ENCODE data around the gene TMEM109. TPM values are rescaled to one million over a fixed set of nuclear protein-coding genes. Genes with fewer than 3 reads are reported as not detected.

The TMEM109 gene
- total RNA-seq, 2 experiments from 2014 or later = 145 to 154 TPM

DNA sequence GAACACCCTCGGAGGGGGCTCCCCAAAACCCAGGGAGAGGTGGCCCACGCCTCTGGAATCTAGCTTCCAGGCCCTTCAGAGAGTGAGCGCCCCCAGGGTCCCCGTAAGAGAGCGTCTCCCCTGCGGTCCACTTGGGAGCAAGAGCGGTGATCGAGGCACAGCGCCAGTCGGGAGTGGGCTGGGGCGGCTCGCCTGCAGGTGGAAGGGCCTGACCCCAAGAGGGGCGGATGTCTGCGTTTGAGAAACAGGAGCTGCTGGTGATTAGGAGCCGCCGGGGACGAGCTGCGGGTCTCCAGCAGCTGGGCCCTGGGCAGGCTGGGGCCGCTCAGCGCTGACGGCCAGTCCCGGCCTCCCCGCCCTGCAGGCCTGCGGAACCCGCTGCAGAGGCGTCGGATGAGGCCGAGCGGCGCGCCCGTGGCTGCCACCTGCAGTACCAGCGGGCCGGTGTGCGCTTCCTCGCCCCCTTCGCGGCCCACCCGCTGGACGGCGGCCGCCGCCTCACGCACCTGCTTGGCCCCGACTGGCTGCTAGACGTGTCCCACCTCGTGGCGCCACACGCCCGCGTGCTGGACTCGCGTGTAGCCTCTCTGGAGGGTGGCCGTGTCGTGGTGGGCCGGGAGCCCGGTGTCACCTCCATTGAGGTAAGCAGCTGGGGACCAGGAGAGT is 20.3 kb downstream of the TMEM109 start:
- CTCF ChIA-PET = no interaction called here

DNA sequence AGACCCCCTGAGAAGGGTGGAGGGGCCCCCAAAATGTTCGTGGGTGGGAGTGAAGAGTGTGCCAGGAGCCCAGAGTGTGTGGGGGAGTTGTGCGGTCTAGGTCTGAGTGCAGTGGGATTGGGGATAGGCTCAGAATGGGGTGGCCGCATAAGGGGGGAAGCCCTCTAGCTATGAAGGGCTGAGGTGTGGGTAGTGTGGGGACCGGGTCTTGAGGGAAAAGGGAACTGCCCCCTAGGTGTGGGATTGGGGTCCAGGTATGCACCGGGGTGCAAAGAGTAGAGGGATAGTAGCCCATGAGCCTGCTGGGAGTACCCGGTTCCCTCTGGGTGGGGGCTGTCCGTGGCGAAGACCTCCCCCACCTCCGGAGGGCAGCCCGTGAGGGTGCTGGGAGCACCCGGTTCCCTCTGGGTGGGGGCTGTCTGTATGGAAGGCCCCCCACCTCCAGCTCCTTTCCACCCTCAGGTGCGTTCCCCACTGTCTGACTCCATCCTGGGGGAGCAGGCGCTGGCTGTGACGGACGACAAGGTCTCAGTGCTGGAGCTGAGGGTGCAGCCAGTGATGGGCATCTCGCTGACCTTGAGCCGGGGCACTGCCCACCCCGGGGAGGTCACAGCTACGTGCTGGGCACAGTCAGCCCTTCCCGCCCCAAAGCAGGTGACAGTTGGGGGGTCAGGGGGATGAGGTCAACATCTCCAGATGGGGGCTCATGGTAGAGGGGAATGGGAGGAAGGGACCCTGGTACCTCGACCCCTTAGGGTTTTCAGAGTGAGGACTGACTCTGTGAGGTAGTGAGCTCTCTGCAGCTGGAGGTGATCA is 21.0 kb downstream of the TMEM109 start:
- POLR2A ChIA-PET = no interaction called here
- CTCF ChIA-PET = no interaction called here

More for the DNA sequence above, 20.3 kb downstream of the TMEM109 start:
- POLR2A ChIA-PET = no interaction called here

DNA sequence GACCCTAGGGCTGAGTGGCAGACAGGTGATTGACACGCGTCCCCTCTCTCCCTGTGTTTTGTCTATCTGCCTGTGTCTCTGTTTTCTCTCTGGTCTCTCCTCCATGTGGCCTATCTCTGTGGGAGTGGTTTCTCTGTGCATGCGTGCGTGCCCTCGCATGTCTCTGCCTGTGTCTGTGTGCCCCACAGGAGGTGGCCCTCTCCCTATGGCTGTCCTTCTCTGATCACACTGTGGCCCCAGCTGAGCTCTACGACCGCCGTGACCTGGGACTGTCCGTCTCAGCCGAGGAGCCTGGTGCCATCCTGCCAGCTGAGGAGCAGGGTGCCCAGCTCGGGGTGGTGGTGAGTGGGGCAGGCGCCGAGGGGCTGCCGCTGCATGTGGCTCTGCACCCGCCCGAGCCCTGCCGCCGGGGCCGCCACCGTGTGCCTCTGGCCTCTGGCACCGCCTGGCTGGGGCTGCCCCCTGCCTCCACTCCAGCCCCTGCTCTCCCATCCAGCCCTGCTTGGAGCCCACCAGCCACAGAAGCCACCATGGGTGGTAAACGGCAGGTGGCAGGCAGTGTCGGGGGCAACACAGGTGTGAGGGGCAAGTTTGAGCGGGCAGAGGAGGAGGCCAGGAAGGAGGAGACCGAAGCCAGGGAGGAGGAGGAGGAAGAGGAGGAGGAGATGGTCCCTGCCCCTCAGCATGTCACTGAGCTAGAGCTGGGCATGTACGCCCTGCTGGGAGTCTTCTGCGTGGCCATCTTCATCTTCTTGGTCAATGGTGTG is 21.9 kb downstream of the TMEM109 start:
- ChIA-PET CTCF (no interaction called here), POLR2A (no interaction called here)

DNA sequence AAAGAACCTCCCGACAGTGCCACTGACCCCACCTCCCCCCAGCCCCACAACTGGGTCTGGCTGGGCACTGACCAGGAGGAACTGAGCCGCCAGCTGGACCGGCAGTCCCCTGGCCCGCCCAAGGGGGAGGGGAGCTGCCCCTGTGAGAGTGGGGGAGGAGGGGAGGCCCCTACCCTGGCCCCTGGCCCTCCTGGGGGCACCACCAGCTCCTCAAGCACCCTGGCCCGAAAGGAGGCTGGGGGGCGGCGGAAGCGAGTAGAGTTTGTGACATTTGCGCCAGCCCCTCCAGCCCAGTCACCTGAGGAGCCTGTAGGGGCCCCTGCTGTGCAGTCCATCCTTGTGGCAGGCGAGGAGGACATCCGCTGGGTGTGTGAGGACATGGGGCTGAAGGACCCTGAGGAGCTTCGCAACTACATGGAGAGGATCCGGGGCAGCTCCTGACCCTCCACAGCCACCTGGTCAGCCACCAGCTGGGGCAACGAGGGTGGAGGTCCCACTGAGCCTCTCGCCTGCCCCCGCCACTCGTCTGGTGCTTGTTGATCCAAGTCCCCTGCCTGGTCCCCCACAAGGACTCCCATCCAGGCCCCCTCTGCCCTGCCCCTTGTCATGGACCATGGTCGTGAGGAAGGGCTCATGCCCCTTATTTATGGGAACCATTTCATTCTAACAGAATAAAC is 22.6 kb downstream of the TMEM109 start:
- CTCF ChIA-PET = no interaction called here

DNA sequence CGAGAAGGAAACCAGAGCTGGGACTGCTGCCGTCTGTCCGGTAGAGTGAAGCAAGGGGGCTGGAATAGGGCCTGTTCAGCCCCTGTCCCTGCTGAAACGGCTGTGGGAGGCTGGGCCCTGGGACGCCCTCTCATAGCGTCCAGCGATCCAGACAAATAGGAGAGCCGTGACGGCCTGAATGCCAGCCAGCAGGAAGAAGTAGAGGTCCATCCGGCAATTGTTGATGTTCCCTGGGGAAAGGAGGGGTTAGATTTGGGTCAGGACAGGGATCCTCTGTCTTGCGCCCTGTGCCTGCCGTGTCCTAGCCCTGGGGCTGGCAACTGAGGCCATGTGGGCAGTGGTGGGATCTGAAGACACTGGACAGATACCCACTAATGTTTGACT is 23.2 kb downstream of the TMEM109 start:
- POLR2A ChIA-PET = no interaction called here

More for the DNA sequence above, 22.6 kb downstream of the TMEM109 start:
- POLR2A ChIA-PET = no interaction called here

DNA sequence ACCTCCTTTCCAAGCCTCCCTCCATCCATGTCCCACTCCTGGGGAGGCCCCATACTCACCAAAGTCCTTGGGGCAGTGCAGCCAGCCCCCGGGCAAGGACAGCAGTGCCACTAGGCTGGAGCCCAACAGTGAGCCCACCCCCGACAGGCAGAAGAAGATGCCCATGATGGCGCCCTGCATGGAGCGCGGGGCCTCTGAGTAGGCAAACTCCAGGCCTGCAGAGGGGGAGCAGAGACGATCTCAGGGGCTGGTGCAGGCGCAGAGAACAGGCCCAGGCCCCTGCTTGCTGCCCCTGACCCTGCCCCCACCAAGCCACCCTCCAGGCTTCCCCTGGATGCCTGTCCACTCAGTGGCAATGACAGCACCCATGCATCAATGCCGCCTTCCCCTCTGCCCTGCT is 23.9 kb downstream of the TMEM109 start:
- CTCF ChIA-PET = interaction anchor here (1.2 kb wide), 1 partner anchor 28 kb away, joined by 3 read pairs; no protein-coding TSS in a partner anchor
- POLR2A ChIA-PET = no interaction called here

More for the DNA sequence above, 23.2 kb downstream of the TMEM109 start:
- CTCF ChIA-PET = no interaction called here

DNA sequence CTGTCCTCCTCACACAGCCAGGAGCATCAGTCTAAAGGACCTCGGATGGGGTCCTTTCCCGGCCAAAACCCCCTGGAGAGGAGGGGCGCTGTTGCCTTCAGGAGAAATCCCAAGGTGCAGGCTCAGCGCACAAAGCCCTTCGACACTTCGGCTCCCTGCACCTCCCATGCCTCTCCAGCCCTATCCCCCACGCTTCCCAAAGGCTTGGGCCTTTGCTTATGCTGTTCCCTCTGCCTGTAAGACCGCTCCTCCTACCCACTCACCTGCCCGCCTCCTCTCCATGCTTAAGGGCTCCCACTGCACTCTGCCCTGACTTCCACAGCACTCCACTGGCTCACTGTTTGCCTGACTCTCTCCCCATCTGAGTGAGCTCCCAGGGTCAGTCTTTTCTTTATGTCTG is 24.5 kb downstream of the TMEM109 start:
- CTCF ChIA-PET = interaction anchor here (1.2 kb wide), 1 partner anchor 28 kb away, joined by 3 read pairs; no protein-coding TSS in a partner anchor
- POLR2A ChIA-PET = no interaction called here

DNA sequence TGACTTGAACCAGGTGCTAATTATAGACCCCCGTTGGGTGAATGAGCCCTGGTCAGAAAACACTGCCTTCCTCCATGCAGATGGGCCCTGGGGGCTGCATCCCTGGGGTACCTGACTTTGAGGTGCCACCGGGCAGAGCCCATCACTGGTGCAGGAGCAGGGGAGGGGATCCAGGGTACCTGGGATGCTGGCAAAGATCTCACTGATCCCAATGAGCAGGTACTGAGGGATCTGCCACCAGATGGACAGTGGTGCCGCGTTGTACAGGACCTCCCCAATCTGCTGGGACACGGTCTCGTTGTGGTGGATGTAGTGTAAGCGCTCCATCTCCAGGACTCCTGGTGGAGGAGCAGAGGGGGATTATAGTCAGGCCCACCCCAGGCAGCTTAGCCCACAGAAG is 25.3 kb downstream of the TMEM109 start:
- ChIA-PET POLR2A (no interaction called here), CTCF (interaction anchor here (1.1 kb wide), 1 partner anchor 11 kb away, joined by 4 read pairs; no protein-coding TSS in a partner anchor)

DNA sequence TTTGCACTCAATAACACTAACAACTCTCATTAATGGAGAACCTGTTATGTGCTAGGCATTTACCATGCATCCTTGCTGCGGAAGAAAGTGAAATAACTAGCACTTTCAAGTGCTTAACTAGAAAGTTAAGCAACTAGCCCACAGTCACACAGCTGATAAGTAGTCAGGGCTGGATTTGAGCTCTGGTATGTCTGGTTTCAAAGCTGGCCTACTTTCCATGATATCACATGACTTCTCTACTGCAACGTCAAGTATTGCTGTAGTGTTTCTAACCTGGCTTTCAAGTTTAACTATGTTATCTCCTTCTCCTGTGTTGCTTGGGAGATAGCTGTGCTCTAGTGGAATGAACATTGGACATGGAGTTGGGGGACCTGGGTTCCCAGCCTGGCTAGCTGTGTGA is 25.9 kb downstream of the TMEM109 start:
- ChIA-PET POLR2A (no interaction called here), CTCF (interaction anchor here (1.1 kb wide), 1 partner anchor 12 kb away, joined by 4 read pairs; no protein-coding TSS in a partner anchor)

DNA sequence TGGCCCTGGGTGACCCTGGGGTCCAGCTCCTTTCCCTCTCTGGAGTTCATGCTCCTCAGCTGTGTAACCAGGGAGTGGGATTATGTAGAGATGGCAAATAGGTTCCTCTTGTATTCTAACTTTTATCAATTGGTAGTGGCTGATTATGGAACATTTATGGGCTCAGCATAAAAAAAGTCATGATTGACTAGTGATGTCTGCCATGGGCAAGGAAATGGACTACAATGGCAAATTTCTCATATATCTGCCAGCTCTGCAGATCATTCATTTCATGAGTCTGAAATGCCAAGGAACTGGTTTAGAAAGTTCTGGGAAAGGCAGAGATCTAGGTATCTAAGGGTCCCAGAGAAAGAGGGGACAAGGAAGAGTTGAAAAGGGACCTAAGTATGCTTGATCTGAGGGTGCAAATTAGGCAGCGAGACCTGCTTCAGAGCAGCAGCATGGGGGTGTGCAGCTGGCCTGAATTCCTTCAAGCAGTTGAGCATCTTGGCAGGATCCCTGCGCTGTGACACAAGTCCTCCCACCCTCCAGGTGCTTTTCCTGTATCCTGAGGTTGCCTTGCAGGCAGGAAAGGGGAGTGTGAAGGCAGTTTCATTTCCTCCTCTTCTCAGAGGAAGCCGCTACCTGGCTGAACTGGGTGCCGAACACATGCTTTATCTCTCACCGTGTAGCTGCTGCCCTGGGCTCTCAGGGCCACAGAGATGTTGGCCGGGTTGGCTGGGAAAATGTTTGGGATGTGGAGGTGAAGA is 27.6 kb downstream of the TMEM109 start:
- ChIA-PET POLR2A (interaction anchor here (1.0 kb wide), 1 partner anchor 28 kb away, joined by 3 read pairs; the partner anchor contains the start of gene TMEM109), CTCF (interaction anchor here (0.9 kb wide), 1 partner anchor 21 kb away, joined by 3 read pairs; no protein-coding TSS in a partner anchor)

DNA sequence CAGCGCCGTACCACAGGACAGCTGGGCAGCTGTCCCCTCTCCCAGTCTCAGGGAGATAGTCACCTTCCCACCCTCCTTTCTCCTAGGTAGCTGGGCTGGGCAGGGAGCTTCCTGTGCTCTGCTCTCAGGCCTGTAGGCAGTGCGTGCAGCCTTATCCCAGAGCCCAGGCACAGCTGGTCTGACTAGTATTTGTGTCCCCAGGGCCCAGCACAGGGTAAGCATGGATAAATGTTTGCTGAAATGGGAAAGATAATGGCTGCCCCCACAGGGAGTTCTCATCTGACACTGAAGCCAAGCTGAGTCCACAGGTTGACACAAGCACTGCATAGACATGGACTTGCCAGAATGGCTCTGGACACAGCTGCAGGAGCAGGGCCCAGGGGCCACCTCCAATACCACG is 28.3 kb downstream of the TMEM109 start:
- CTCF ChIA-PET = no interaction called here
- POLR2A ChIA-PET = no interaction called here

DNA sequence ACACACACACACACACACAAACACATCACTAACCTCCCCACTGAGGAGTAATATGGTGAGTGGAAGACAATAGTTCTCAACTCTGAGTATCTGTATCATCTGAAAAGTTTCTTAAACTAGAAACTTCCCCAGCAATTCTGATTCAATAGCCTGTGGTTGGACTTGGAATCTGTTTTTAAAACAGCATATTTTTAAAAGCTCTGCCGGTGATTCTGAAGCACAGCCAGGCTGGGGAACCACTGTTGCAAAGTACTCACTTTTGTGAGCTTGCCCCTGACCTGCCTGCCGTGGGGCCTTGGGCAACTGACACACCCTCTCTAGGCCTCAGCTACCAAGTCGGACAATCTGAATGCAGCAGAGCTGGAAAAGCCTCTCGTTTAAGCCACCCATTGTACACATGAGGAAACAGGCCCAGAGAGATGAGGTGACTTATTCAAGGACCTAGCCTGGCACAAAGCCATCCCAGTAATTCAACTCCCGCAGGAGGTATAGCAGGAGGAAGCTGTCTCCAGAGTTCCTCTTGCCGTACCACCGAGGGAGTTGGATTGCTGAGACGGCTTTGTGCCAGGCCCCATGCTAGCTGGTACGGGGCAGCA is 29.1 kb downstream of the TMEM109 start:
- CTCF ChIA-PET = interaction anchor here (0.7 kb wide), 1 partner anchor 203 kb away, joined by 4 read pairs; no protein-coding TSS in a partner anchor
- POLR2A ChIA-PET = no interaction called here

DNA sequence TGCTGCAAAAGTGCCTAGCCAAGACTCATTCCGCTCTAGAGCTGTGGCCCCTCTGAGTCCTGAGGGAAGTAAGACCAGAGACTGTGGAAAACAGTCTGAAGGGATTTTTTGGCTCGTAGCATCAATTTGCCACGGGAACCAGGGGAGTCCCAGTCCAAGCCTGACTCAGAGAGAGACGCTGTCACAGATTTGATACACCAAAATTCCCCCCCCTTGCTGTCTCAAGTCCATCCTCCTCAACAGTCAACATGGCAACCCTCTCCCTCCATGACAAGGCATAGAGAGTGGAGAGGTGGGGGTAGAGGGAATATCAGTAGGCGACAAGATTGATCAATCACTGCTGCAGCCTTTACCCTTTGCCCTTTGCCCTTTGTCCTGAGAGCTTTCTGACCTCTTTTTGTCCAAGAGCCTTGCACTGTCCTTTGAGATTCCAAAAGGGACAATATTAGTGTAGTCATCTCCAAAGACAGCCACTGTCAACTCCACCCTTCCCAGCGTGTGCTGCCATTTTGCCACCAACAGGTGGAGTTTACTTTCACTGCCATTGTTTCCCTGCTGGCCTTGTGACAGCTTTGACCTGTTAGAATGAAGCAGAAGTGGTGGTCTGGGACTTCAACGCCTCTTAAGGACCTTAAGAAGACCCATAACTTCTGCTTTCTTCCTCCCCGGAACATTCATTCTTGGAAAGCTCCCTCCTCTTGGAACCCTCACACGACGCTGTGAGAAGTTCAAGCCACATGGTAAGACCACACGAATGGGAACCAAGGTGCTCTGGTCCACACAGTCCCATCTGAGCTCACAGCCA is 30.7 kb downstream of the TMEM109 start:
- ChIA-PET POLR2A (no interaction called here), CTCF (no interaction called here)

DNA sequence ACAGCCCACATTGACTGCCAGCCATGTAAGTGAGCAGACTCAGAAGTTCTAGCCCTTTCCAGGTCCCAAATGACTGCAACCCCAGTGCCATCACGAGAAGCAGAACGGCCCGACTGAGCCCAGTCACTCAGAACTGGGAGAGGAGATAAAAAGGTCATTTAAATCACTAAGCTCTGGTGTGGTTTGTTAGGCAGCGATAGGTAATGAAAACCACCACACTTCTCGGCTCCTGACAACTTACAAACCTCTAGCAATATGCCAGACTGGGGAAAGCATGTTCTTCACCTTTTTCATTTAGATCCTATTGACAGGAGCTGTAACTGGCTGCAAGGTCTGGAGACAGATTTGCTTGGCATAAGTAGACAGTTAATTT is 31.3 kb downstream of the TMEM109 start:
- ChIA-PET CTCF (no interaction called here), POLR2A (no interaction called here)

DNA sequence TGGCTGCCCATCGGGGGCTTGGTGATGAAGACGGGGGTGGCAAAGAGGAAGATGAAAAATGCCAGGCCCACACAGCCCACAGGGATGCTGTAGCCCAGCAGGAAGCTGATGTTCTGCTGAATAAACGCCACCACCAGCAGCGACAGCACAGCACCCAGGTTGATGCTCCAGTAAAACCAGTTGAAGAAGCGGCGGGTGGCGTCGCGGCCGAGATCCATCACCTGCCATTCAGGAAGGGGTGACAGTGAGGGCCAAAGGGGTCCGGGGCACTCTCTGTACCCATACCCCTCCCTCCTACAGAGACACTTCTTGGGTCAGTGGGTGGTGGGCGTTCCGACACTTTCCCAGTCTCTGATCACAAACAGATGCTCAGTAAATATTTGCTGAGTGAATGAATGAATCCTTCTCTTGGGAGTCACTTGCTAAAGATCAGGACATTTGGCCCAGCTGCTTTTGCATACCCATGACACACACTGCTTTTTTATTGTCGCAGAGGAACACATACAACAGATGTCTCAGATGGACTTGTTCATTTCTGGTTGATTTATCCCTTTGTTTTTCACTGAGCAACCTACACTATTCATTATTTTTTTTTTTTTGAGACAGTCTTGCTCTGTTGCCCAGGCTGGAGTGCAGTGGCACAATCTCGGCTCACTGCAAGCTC is 32.8 kb downstream of the TMEM109 start:
- CTCF ChIA-PET = no interaction called here
- POLR2A ChIA-PET = interaction anchor here (0.7 kb wide), 1 partner anchor 472 kb away, joined by 3 read pairs; no protein-coding TSS in a partner anchor

DNA sequence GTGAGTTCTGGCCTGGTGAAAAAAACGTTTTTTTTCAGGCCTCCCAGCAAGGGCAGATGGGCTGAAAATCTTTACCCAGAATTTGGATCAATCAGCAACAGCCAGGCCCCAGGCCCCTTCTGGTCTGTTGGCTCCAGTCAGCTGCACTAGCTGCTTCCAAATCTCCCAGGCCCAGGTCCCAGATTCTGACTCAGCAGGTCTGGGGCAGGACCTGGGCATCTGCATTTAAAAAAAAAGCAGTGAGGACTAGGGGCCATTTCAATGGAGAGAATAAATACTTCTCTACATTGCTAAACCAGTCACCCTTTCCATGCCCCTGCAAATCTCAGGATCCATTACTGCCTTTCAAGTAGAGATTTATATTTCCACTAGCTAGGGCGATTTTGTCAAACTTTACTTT is 33.7 kb downstream of the TMEM109 start:
- ChIA-PET CTCF (no interaction called here), POLR2A (no interaction called here)

DNA sequence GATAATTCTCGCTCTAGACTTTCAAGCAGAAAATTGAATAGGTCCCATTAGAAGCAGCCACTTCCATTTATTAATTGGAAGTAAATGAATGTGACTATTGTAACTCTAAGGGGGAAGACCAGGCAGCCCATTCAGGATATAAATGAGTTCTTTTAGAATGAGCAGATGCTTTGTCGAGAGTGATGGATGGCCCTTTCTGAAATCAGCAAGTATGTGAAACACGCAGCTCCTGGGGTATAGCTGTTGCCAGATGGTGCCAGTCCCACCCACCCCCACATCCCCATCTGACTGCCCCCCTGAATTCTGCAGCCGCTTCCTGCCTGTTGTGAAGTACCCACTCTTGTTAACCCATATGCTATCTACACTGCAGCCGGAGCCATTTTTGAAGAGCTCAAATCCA is 34.3 kb downstream of the TMEM109 start:
- ChIA-PET POLR2A (no interaction called here), CTCF (no interaction called here)

Data from activated CD8-positive, alpha-beta memory T cell treated with anti-CD3 and anti-CD28 coated beads for 36 hours (primary cell).